Upper lobe of right lung (tissue), 1 donor: ENCODE measurements around the gene SLC17A8. TPM values are rescaled to one million over a fixed set of nuclear protein-coding genes. Genes with fewer than 3 reads are reported as not detected.
"Not testable (repeated sequence)": the region's sequence is repeated elsewhere in the genome, so short reads cannot be mapped to it uniquely, and the experiment has no call there.

Source experiments
- ATAC-seq: fragments of 200-7000 bp; cut with Tn5 transposase; one replicate; pipeline ENCODE4 v1.9.1; 2020; ENCODE audit warnings: mild to moderate bottlenecking, moderate library complexity
- DNase-seq: peaks from one replicate; pipeline ENCODE4 v3.0.0-alpha.2; 2020
- H3K27ac ChIP-seq: fragments of 200-600 bp; one replicate; pipeline ENCODE4 v1.8.0; 2022
- H3K27me3 ChIP-seq: fragments of 200-600 bp; one replicate; pipeline ENCODE4 v1.8.0; 2022; ENCODE audit warnings: mild to moderate bottlenecking
- H3K36me3 ChIP-seq: fragments of 200-600 bp; one replicate; pipeline ENCODE4 v1.8.0; 2022
- H3K4me1 ChIP-seq: fragments of 200-600 bp; one replicate; pipeline ENCODE4 v1.8.0; 2022
- H3K4me3 ChIP-seq: fragments of 200-600 bp; one replicate; pipeline ENCODE4 v1.8.0; 2022; ENCODE audit warnings: mild to moderate bottlenecking
- H3K9me3 ChIP-seq: fragments of 200-600 bp; one replicate; pipeline ENCODE4 v1.8.0; 2022
- CTCF ChIP-seq: fragments of 200-600 bp; IDR thresholded peaks from one replicate; pipeline ENCODE4 v1.8.0; 2022; ENCODE audit warnings: antibody characterized with exemption
- intact Hi-C: fragments of 100-400 bp; cut with DNase I; formaldehyde crosslinking; loops from one replicate; pipeline ENCODE4 v1.11.0; 2022
- total RNA-seq: library from RNA; stranded (reverse); fragmentation: NEBNext Ultra II Directional; extraction: Animal tissue kit (Norgen Biotek cat#: 25700); gene quantifications from one replicate; pipeline ENCODE4 v1.2.1, GENCODE V29; 2021
- donor health status: DM: no; HTN: yes; CAD: no; lungs with severe emphysema.

The SLC17A8 gene
- total RNA-seq, 1 donor from 2014 or later: 0.14 TPM

DNA sequence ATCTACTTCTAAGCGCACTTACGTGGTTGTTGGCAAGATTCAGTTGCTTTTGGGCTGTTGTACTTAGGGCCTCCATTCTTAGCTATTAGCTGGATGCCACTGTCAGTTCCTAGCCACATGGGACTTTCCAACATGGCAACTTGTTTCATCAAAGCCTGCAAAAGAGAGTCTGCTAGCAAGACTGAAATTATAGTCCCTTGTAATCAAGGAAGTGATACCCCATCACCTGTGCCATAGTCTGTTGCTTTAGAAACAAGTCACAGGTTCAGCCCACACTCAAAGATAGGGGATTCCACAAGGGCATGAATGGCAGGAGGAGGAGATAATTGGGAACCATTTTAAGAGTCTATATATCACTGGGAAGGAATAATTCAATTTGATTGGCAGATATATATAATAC, 27.1 kb upstream of the SLC17A8 start:
- Histone ChIP-seq H3K36me3 (peaks cover 83% of the 10 kb centered on the region), H3K4me1 (no peaks in the 10 kb centered on the region), H3K27me3 (no peaks in the 10 kb centered on the region), H3K4me3 (no peak overlapping the region), H3K27ac (no peak overlapping the region), H3K9me3 (no peaks in the 10 kb centered on the region)
- intact Hi-C loops: no loop called here
- TF ChIP-seq CTCF: no peak
- DNase-seq (no peak), ATAC-seq (no peak)

- no peaks in the 10 kb centered on the region for H3K27me3 ChIP-seq
- H3K36me3 ChIP-seq: peaks cover 91% of the 10 kb centered on the region
- H3K4me3 ChIP-seq: no peak overlapping the region
- ATAC-seq (no peak), DNase-seq (no peak)
- no peak overlapping the region for H3K27ac ChIP-seq
- TF ChIP-seq CTCF: no peak
- H3K4me1 ChIP-seq: no peaks in the 10 kb centered on the region
- H3K9me3 ChIP-seq: no peaks in the 10 kb centered on the region
- intact Hi-C loops: no loop called here
Observed at GRCh38 chr12:100331871-100332270, 25.0 kb upstream of the SLC17A8 start.

GRCh38 chr12:100332852-100333251, 24.0 kb upstream of the SLC17A8 start:
- no peaks in the 10 kb centered on the region for H3K9me3 ChIP-seq
- intact Hi-C loops: no loop called here

GRCh38 chr12:100337299-100337698, 19.6 kb upstream of the SLC17A8 start:
- Histone ChIP-seq H3K36me3 (peaks cover 88% of the 10 kb centered on the region), H3K4me1 (no peaks in the 10 kb centered on the region), H3K4me3 (no peak overlapping the region), H3K27ac (no peak overlapping the region), H3K9me3 (no peaks in the 10 kb centered on the region), H3K27me3 (no peaks in the 10 kb centered on the region)
- no peak for DNase-seq
- ATAC-seq: no peak
- TF ChIP-seq CTCF: no peak
- intact Hi-C loops: no loop called here

More at GRCh38 chr12:100332852-100333251, 24.0 kb upstream of the SLC17A8 start:
- Histone ChIP-seq H3K4me1 (no peaks in the 10 kb centered on the region), H3K27ac (no peak overlapping the region), H3K4me3 (no peak overlapping the region), H3K27me3 (no peaks in the 10 kb centered on the region), H3K36me3 (peaks cover 91% of the 10 kb centered on the region)
- ATAC-seq: no peak
- DNase-seq: no peak
- TF ChIP-seq CTCF: no peak

- intact Hi-C loops: no loop called here
- DNase-seq (no peak), ATAC-seq (peak; percentile 81)
- Histone ChIP-seq H3K4me1 (no peaks in the 10 kb centered on the region), H3K9me3 (no peaks in the 10 kb centered on the region), H3K27me3 (no peaks in the 10 kb centered on the region), H3K36me3 (peaks cover 85% of the 10 kb centered on the region), H3K4me3 (no peak overlapping the region), H3K27ac (no peak overlapping the region)
- TF ChIP-seq CTCF: no peak
Observed at GRCh38 chr12:100337727-100338126, 19.1 kb upstream of the SLC17A8 start.

- Histone ChIP-seq H3K27ac (no peak overlapping the region), H3K4me3 (no peak overlapping the region), H3K27me3 (no peaks in the 10 kb centered on the region), H3K9me3 (no peaks in the 10 kb centered on the region), H3K36me3 (peaks cover 73% of the 10 kb centered on the region), H3K4me1 (no peaks in the 10 kb centered on the region)
- intact Hi-C loops: no loop called here
- ATAC-seq (no peak), DNase-seq (no peak)
- TF ChIP-seq CTCF: no peak
Observed at GRCh38 chr12:100339071-100339470, 17.8 kb upstream of the SLC17A8 start.

DNA sequence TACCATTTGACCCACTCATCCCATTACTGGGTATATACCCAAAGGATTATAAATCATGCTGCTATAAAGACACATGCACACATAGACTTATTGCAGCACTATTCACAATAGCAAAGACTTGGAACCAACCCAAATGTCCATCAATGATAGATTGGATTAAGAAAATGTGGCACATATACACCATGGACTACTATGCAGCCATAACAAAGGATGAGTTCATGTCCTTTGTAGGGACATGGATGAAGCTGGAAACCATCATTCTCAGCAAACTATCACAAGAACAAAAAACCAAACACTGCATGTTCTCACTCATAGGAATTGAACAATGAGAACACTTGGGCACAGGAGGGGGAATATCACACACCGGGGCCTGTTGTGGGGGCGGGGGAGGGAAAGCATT, 14.0 kb upstream of the SLC17A8 start:
- peaks cover 35% of the 10 kb centered on the region for H3K36me3 ChIP-seq
- intact Hi-C loops, H3K4me3 ChIP-seq, DNase-seq, H3K4me1 ChIP-seq, H3K9me3 ChIP-seq, H3K27me3 ChIP-seq, ATAC-seq, H3K27ac ChIP-seq: not testable (repeated sequence)

DNA sequence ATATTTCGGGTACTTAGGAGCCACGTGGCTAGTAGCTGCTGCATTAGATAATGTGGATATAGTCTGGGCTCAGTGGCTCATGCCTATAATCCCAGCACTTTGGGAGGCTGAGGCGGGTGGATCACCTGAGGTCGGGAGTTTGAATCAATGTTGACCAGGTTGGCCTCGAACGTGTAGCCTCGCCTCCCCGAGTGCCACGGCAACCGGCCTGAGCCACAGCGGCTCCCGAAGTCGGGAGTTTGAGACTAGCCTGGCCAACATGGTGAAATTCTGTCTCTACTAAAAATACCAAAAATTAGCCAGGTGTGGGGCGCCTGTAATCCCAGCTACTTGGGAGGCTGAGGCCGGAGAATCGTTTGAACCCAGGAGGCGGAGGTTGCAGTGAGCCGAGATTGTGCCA, 12.5 kb upstream of the SLC17A8 start:
- H3K9me3 ChIP-seq, H3K4me3 ChIP-seq, ATAC-seq, intact Hi-C loops, H3K27me3 ChIP-seq, H3K27ac ChIP-seq, H3K4me1 ChIP-seq, DNase-seq: not testable (repeated sequence)
- H3K36me3 ChIP-seq: peaks cover 24% of the 10 kb centered on the region
